HG03439 (cell line): Measurements from ENCODE around the gene ZNF709.
"Not testable (repeated sequence)": the region's sequence is repeated elsewhere in the genome, so short reads cannot be mapped to it uniquely, and the experiment has no call there.

Source experiments
- ATAC-seq: cut with Tn5 transposase; IDR thresholded peaks from one replicate; pipeline ENCODE4 v1.9.1; 2021; ENCODE audit warnings: mild to moderate bottlenecking, moderate library complexity; ENCODE audit not compliant: unreplicated experiment

ZNF709 gene

DNA sequence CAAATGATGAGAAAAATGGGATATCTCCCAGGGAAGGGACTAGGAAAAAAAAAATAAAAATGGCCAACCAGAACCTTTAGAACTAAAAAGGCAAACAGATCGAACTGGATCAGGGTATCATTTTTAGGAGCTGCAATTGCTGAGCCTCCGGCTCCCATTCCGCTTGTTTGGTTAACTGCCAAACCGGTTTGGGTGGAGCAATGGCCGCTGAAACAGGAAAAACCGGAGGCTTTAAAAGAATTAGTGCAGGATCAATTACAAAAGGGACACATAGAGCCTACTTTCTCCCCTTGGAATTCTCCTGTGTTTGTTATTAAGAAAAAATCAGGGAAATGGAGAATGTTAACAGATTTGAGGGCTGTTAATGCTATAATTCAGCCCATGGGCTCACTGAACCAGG is 31.1 kb downstream of the ZNF709 start:
- no peak for ATAC-seq

- ATAC-seq: no peak
Observed at GRCh38 chr19:12450844-12451243, 33.8 kb downstream of the ZNF709 start.

DNA sequence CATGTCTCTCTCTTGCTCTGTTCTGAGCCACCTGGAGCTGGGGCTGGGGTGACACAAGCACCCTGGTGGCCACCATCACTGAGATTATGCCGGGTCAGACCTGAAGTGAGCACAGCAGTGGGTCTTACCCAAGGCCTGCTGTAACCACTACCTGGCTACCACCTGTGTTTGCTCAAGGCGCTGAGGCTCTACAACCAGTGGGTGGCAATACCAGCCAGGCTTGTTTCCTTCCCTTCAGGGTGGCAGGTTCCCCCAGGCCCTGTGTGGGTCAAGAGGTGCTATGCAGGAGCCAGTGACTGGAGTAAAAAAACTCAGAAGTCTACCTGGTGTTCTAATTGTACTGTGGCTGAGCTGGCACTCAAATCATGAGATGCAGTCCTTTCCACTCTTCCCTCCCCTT is 35.8 kb downstream of the ZNF709 start:
- no peak for ATAC-seq

- ATAC-seq: peak; percentile 96
Observed at GRCh38 chr19:12440541-12441316, 43.9 kb downstream of the ZNF709 start, which contains the start of gene ZNF443. TSS of gene ZNF443 (minus strand) at chr19:12441021. CDS start at chr19:12440914, 107 bp downstream.

- ATAC-seq: peak; percentile 32
Observed at GRCh38 chr19:12439686-12440540, 44.7 kb downstream of the ZNF709 start.

DNA sequence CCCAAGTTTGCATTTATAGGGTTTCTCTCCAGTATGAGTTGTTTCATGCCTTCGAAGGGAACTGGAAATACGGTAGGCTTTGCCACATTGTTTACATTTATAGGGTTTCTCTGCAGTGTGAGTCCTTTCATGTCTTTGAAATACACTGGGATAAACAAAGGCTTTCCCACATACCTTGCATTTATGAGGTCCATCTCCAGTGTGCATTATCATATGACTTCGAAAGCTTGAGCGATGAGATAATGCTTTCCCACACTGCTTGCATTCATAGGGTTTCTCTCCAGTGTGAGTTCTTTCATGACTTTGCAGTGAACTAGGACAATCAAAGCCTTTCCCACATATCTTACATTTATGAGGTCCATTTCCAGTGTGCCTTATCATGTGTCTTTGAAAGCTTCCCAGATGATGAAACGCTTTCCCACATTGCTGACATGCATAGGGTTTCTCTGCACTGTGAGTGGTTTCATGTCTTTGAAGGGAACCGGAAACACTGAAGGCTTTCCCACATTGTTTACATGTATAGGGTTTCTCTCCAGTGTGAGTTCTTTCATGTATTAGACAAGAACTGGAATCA is 53.8 kb downstream of the ZNF709 start:
- ATAC-seq: not testable (repeated sequence)

DNA sequence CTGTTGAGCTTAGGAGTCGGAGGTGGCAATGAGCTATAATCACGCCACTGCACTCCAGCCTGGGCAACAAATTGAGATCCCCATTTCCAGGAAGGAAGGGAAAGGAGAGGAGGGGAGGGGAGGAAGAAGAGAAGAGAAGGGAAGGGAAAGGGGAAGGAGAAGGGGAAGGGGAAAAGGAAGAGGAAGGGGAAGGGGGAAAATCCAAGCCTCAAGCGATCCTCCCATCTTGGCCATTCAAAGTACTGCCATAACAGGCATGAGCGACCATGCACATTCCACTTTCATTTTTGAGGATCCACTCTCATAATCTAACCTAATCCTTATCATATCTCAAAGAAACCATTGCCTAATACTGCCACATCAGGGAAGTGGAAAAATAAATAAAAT is 58.7 kb downstream of the ZNF709 start:
- ATAC-seq: no peak

GRCh38 chr19:12425236-12425887 is 59.3 kb downstream of the ZNF709 start:
- ATAC-seq: no peak

- ATAC-seq: not testable (repeated sequence)
Observed at GRCh38 chr19:12417273-12417672, 67.3 kb downstream of the ZNF709 start.

GRCh38 chr19:12411893-12412292 is 72.7 kb downstream of the ZNF709 start:
- ATAC-seq: no peak
